Measurements from ENCODE around the gene EDAR.

GRCh38 chr2:108949316-108950239 lies 39.4 kb downstream of the EDAR start:
- TF ChIP-seq, protein P1, sequence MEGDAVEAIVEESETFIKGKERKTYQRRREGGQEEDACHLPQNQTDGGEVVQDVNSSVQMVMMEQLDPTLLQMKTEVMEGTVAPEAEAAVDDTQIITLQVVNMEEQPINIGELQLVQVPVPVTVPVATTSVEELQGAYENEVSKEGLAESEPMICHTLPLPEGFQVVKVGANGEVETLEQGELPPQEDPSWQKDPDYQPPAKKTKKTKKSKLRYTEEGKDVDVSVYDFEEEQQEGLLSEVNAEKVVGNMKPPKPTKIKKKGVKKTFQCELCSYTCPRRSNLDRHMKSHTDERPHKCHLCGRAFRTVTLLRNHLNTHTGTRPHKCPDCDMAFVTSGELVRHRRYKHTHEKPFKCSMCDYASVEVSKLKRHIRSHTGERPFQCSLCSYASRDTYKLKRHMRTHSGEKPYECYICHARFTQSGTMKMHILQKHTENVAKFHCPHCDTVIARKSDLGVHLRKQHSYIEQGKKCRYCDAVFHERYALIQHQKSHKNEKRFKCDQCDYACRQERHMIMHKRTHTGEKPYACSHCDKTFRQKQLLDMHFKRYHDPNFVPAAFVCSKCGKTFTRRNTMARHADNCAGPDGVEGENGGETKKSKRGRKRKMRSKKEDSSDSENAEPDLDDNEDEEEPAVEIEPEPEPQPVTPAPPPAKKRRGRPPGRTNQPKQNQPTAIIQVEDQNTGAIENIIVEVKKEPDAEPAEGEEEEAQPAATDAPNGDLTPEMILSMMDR (IDR thresholded peaks at IDR 0.05), result no peak
- no peak for TF ChIP-seq BHLHE40 (IDR thresholded peaks at IDR 0.05; ENCODE audit: low read depth, low read length)
- TF ChIP-seq SMC3 (IDR thresholded peaks at IDR 0.05), result no peak
- no peak for TF ChIP-seq POLR2A (IDR thresholded peaks at IDR 0.05; ENCODE audit: low read length)
- no peak for TF ChIP-seq PHF8 (IDR thresholded peaks at IDR 0.05; ENCODE audit: borderline replicate concordance, low read depth)
- TF ChIP-seq KDM1A (IDR thresholded peaks at IDR 0.05; ENCODE audit: low read depth), result no peak
- no peak for TF ChIP-seq BCL3 (IDR thresholded peaks at IDR 0.05)
- TF ChIP-seq MAFK (IDR thresholded peaks at IDR 0.05; ENCODE audit: partially characterized antibody), result no peak
- TF ChIP-seq JUN (IDR thresholded peaks at IDR 0.05), result no peak
- TF ChIP-seq CHD4 (IDR thresholded peaks at IDR 0.05; ENCODE audit: borderline replicate concordance), result no peak
- no peak for TF ChIP-seq RFX5 (IDR thresholded peaks at IDR 0.05)
- no peak for TF ChIP-seq NPAS2 (CRISPR knock-in tag; IDR thresholded peaks at IDR 0.05; ENCODE audit: borderline replicate concordance)
